Uterus (tissue), 2 donors: ENCODE results near the gene AKAP7.

ENCODE experiments used
- CTCF ChIP-seq, 4 experiments: fragments of 200-600 bp in 2 of 4; fragments of 450-650 bp in 2 of 4; sonication (generic) in 2 of 4; IDR thresholded peaks; one replicate each; pipeline ENCODE4 v1.5.1; 2016 to 2019; ENCODE audit warnings: antibody characterized with exemption in 4 of 4, mild to moderate bottlenecking in 2 of 4, moderate library complexity in 1 of 4
- POLR2A ChIP-seq, 2 donors: fragments of 450-650 bp; IDR thresholded peaks; one replicate each; pipeline ENCODE4 v1.6.1; 2016; ENCODE audit warnings: antibody characterized with exemption in 2 of 2, mild to moderate bottlenecking in 1 of 2, moderate library complexity in 1 of 2

- TF ChIP-seq POLR2A (IDR thresholded peaks at IDR 0.05) (no peak), CTCF (IDR thresholded peaks at IDR 0.05) (no peak)
Measured at GRCh38 chr6:131282365-131282764, 147.1 kb downstream of the AKAP7 start.
